HEK293 (cell line): Measurements from ENCODE around the gene PDGFD.

Source experiments
- CTCF ChIA-PET: fragments of 350-600 bp; formaldehyde crosslinking; extraction: SDS; loops from one replicate; lab custom pipeline; 2021; ENCODE audit warnings: antibody characterized with exemption; lab: Yijun Ruan, JAX
- POLR2A ChIA-PET: fragments of 300-600 bp; formaldehyde crosslinking; extraction: SDS; loops from one replicate; lab custom pipeline; 2020; ENCODE audit warnings: antibody characterized with exemption, inconsistent platforms; lab: Yijun Ruan, JAX
- H3K27ac ChIP-seq: fragments of 200-500 bp; sonication (Bioruptor generic); 2 replicates; pipeline ENCODE4 v1.5.1; 2014; ENCODE audit warnings: low read depth, low read length, control low read depth, inconsistent platforms; ENCODE audit errors: extremely low read depth
- H3K36me3 ChIP-seq, 2 experiments: fragments of 200-500 bp in 1 of 2; sonication (Bioruptor generic) in 1 of 2; 1 replicate in 1 of 2; 2 replicates in 1 of 2; pipeline ENCODE4 v1.5.1; 2014 to 2017; ENCODE audit warnings: inconsistent platforms in 2 of 2, low read length in 2 of 2; ENCODE audit not compliant: control insufficient read depth in 2 of 2, insufficient read depth in 1 of 2
- H3K4me1 ChIP-seq: fragments of 200-500 bp; sonication (Bioruptor generic); 2 replicates; pipeline ENCODE4 v1.5.1; 2014; ENCODE audit warnings: mild to moderate bottlenecking, low read length, inconsistent platforms; ENCODE audit not compliant: control insufficient read depth, insufficient read depth
- H3K4me3 ChIP-seq: 2 replicates; pipeline ENCODE4 v1.5.1; 2011; ENCODE audit warnings: low read depth, mild to moderate bottlenecking, control low read depth, low read length, moderate library complexity
- H3K9me3 ChIP-seq: fragments of 200-500 bp; sonication (Bioruptor generic); 2 replicates; pipeline ENCODE4 v1.5.1; 2014; ENCODE audit warnings: low read depth, low read length, inconsistent platforms; ENCODE audit not compliant: control insufficient read depth, insufficient read depth
- ELK4 ChIP-seq: IDR thresholded peaks from 2 replicates; pipeline ENCODE4 v1.6.1; 2011; ENCODE audit warnings: mild to moderate bottlenecking, low read depth, low read length, borderline replicate concordance
- FEZF1 ChIP-seq: fragments of 450-650 bp; formaldehyde crosslinking; IDR thresholded peaks from 2 replicates; pipeline ENCODE4 v1.5.1; 2016; ENCODE audit warnings: missing biosample characterization, missing genetic modification characterization
- HOXC10 ChIP-seq: sonication (generic); formaldehyde crosslinking; IDR thresholded peaks from 2 replicates; pipeline ENCODE4 v1.8.1; 2023; ENCODE audit warnings: mild to moderate bottlenecking, missing genetic modification reagents
- PRDM10 ChIP-seq: fragments of 450-650 bp; formaldehyde crosslinking; IDR thresholded peaks from 2 replicates; pipeline ENCODE4 v1.5.1; 2016; ENCODE audit warnings: missing biosample characterization, missing genetic modification characterization
- ZNF148 ChIP-seq: fragments of 450-650 bp; formaldehyde crosslinking; IDR thresholded peaks from 2 replicates; pipeline ENCODE4 v1.5.0; 2017; ENCODE audit warnings: missing biosample characterization, missing genetic modification characterization, borderline replicate concordance
- ZNF169 ChIP-seq: fragments of 450-650 bp; formaldehyde crosslinking; IDR thresholded peaks from 2 replicates; pipeline ENCODE4 v1.5.1; 2016; ENCODE audit warnings: missing biosample characterization, missing genetic modification characterization
- ZNF18 ChIP-seq: fragments of 450-650 bp; formaldehyde crosslinking; IDR thresholded peaks from 2 replicates; pipeline ENCODE4 v1.5.1; 2016; ENCODE audit warnings: missing biosample characterization, missing genetic modification characterization
- ZNF202 ChIP-seq: fragments of 450-650 bp; formaldehyde crosslinking; IDR thresholded peaks from 2 replicates; pipeline ENCODE4 v1.5.1; 2016; ENCODE audit warnings: missing biosample characterization, missing genetic modification characterization, borderline replicate concordance
- ZNF26 ChIP-seq: fragments of 450-650 bp; formaldehyde crosslinking; IDR thresholded peaks from 2 replicates; pipeline ENCODE4 v1.5.1; 2016; ENCODE audit warnings: missing biosample characterization, missing genetic modification characterization
- ZNF404 ChIP-seq: fragments of 450-650 bp; formaldehyde crosslinking; IDR thresholded peaks from 2 replicates; pipeline ENCODE4 v1.5.1; 2017; ENCODE audit warnings: missing biosample characterization, missing genetic modification characterization
- ZNF433 ChIP-seq: fragments of 450-650 bp; formaldehyde crosslinking; IDR thresholded peaks from 2 replicates; pipeline ENCODE4 v1.5.1; 2016; ENCODE audit warnings: missing biosample characterization, missing genetic modification characterization, low read depth
- ZNF529 ChIP-seq: fragments of 450-650 bp; formaldehyde crosslinking; IDR thresholded peaks from 2 replicates; pipeline ENCODE4 v1.5.1; 2017; ENCODE audit warnings: missing genetic modification characterization, missing biosample characterization; ENCODE audit not compliant: insufficient replicate concordance
- ZNF530 ChIP-seq: fragments of 450-650 bp; formaldehyde crosslinking; IDR thresholded peaks from 2 replicates; pipeline ENCODE4 v1.5.1; 2016; ENCODE audit warnings: low read depth, missing biosample characterization, missing genetic modification characterization
- ZNF549 ChIP-seq: fragments of 450-650 bp; IDR thresholded peaks from 2 replicates; pipeline ENCODE4 v1.5.1; 2018; ENCODE audit warnings: missing biosample characterization, missing genetic modification characterization, mild to moderate bottlenecking, inconsistent platforms, moderate library complexity
- ZNF560 ChIP-seq: fragments of 450-650 bp; formaldehyde crosslinking; IDR thresholded peaks from 2 replicates; pipeline ENCODE4 v1.5.1; 2017; ENCODE audit warnings: missing biosample characterization, missing genetic modification characterization, borderline replicate concordance
- ZNF777 ChIP-seq: fragments of 450-650 bp; formaldehyde crosslinking; IDR thresholded peaks from 2 replicates; pipeline ENCODE4 v1.5.1; 2017; ENCODE audit warnings: missing biosample characterization, missing genetic modification characterization, borderline replicate concordance
- ZNF830 ChIP-seq: fragments of 450-650 bp; IDR thresholded peaks from 2 replicates; pipeline ENCODE4 v1.5.0; 2018; ENCODE audit warnings: missing biosample characterization, missing genetic modification characterization, low read depth, mild to moderate bottlenecking, moderate library complexity
- ZSCAN5A ChIP-seq: fragments of 450-650 bp; formaldehyde crosslinking; IDR thresholded peaks from 2 replicates; pipeline ENCODE4 v1.5.1; 2016; ENCODE audit warnings: missing biosample characterization, missing genetic modification characterization

Gene PDGFD

GRCh38 chr11:104055596-104055995 lies 108.4 kb downstream of the PDGFD start:
- TF ChIP-seq ZNF26 (tag by site-specific recombination) (no peak), PRDM10 (no peak), ZNF18 (tag by site-specific recombination) (no peak), ZNF777 (tag by site-specific recombination) (no peak), ZNF202 (tag by site-specific recombination) (no peak)
- H3K9me3 ChIP-seq = no peaks in the 10 kb centered on the region
- no peak overlapping the region for H3K4me3 ChIP-seq
- CTCF ChIA-PET = no interaction called here
- H3K4me1 ChIP-seq = no peaks in the 10 kb centered on the region
- POLR2A ChIA-PET = no interaction called here
- H3K36me3 ChIP-seq = no peaks in the 10 kb centered on the region
- H3K27ac ChIP-seq = no peak overlapping the region

GRCh38 chr11:104054911-104055529 lies 108.9 kb downstream of the PDGFD start:
- Histone ChIP-seq H3K4me3 (no peak overlapping the region), H3K4me1 (no peaks in the 10 kb centered on the region), H3K27ac (no peak overlapping the region), H3K36me3 (no peaks in the 10 kb centered on the region), H3K9me3 (no peaks in the 10 kb centered on the region)
- no peak for TF ChIP-seq HOXC10 (CRISPR knock-in tag)
- no peak for TF ChIP-seq ZNF530
- no peak for TF ChIP-seq ZNF169 (tag by site-specific recombination)
- TF ChIP-seq ZNF433 = no peak
- no peak for TF ChIP-seq ZSCAN5A (tag by site-specific recombination)
- TF ChIP-seq ZNF202 (tag by site-specific recombination) = no peak
- TF ChIP-seq ZNF404 (tag by site-specific recombination) = no peak
- TF ChIP-seq ZNF830 (tag by site-specific recombination) = no peak
- TF ChIP-seq ZNF549 = no peak
- TF ChIP-seq ZNF560 (tag by site-specific recombination) = no peak
- no peak for TF ChIP-seq ZNF148
- TF ChIP-seq ELK4 = no peak
- TF ChIP-seq FEZF1 (tag by site-specific recombination) = no peak
- TF ChIP-seq ZNF529 (tag by site-specific recombination) = no peak
- CTCF ChIA-PET = no interaction called here
- POLR2A ChIA-PET = no interaction called here
